Stimulated activated CD8-positive, alpha-beta memory T cell treated with anti-CD3 and anti-CD28 coated beads, Interleukin-2, amount 100 ng/mL, for 48 hours (primary cell): Measurements from ENCODE around the gene PLA2G7.
"Not testable (repeated sequence)": the region's sequence is repeated elsewhere in the genome, so short reads cannot be mapped to it uniquely, and the experiment has no call there.

Experiments used
- DNase-seq, 2 donors: peaks; one replicate each; pipeline ENCODE4 v3.0.0-alpha.2; 2020; ENCODE audit warnings: low read depth in 2 of 2

The PLA2G7 gene

GRCh38 chr6:46734867-46735719 lies at the start of gene PLA2G7:
Gene PLA2G7, minus strand, starts transcription at chr6:46735375. Its CDS starts 12,484 bp downstream, at chr6:46722891.
- no peak for DNase-seq

DNA sequence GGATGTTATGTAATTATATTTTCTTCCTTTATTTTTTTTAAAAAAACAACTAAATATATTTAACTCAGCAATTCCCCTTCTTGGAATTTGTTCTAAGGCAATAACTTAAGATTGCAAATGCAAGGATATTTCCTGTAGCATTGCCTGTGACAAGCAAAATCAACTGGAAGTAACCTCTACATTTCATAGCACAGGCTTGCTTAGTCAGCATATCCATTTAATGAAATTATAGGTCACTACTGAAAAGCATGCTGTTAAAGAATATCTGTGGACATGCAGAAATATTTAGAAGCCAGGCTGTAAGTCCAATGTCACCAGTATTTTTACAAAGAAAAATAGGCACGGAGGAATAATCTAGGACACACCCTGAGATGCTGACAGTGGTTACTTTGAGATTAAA lies 49.4 kb upstream of the PLA2G7 start:
- no peak for DNase-seq

- no peak for DNase-seq
Measured at GRCh38 chr6:46781478-46782378, 46.6 kb upstream of the PLA2G7 start.

GRCh38 chr6:46777476-46778346 lies 42.5 kb upstream of the PLA2G7 start:
- DNase-seq: no peak

GRCh38 chr6:46776070-46776712 lies 41.0 kb upstream of the PLA2G7 start:
- DNase-seq: no peak

GRCh38 chr6:46774736-46775135 lies 39.6 kb upstream of the PLA2G7 start:
- DNase-seq: not testable (repeated sequence)

GRCh38 chr6:46773201-46773855 lies 38.2 kb upstream of the PLA2G7 start:
- DNase-seq: no peak

DNA sequence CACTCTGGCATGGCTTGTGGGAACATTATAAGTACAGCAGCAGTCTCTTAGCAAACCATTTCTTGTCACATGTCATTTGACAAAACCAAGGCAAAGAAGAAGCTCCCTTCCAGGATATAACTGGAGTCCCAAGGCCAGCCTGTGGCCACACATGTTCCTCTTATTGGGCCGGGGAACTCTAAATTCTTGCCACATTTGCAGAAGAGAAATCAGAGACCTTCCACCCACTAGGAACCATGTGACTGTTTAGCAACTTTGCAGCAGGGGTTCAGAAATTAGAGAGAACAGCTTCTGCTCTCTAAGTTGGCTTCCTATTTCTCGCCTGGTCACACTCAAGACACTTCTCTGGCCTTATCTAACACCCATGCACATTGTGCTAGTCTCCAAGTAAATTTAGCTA lies 37.6 kb upstream of the PLA2G7 start:
- no peak for DNase-seq

DNA sequence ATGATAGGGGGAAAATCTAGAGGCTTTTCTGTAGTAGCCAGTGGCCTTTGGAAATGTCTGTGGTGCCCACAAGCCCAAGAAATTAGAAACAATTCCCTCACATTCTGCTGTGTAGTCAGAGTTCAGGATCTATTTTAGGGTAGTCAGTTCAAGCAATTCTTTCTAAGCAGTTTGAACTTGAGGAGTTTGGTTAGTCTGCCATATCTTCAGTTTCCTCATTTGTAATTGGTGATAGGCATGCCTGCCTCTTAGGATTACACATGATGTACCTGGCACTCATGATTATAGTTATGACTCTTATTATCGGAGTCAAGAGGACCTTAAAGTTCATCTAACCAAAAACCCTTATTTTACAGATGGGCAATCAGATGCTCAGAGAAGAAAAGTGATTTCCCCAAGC lies 36.8 kb upstream of the PLA2G7 start:
- DNase-seq: no peak

DNA sequence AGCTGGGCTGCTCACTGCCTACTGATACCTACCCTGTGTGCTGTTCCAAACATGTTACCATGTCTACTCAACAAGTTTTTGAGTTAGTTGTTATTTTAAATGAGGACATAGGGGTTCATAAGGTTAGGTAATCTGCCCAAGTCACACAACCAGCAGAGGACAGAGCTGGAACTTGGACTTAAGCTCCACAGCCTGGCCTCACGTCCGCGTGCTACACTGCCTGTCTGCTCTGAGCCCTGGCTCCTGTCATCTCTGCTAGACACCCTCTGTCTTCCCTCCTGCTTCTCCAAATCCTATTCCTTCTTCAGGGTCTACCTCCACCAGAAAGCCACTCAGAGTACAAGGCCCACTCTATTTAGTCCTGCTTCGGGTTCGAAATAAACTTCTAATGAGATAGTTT lies 29.8 kb upstream of the PLA2G7 start:
- DNase-seq: no peak

DNA sequence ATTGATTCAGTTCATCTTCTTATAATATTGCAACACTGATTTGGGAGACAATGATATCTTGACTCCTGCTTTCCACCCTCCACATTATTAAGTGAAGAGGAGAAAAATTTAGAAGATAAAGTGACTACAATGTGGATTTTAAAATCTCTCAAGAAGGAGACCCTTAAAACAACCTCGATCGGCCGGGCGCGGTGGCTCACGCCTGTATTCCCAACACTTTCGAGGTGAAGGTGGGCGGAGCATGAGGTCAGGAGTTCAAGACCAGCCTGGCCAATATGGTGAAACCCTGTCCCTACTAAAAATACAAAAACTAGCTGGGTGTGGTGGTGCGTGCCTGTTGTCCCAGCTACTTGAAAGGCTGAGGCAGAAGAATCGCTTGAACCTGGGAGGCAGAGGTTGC lies 29.1 kb upstream of the PLA2G7 start:
- DNase-seq: not testable (repeated sequence)

DNA sequence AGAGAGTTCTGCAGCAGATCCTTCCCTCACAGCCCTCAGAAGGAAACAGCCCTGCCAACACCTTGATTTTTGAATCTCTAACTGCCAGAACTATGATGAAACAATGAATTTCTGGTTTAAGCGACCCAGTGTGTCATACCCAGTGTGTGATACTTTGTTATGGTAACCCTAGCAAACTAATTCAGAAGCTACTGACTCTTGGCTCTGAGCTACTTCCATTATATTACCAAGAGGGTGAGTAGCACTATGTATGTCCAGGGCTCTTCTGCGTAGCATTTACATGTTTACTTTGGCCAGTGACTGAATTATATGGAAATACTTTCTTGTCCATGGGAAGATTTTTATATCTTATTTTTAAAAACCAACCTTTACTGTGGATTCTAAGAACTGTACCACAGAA lies 28.3 kb upstream of the PLA2G7 start:
- no peak for DNase-seq

DNA sequence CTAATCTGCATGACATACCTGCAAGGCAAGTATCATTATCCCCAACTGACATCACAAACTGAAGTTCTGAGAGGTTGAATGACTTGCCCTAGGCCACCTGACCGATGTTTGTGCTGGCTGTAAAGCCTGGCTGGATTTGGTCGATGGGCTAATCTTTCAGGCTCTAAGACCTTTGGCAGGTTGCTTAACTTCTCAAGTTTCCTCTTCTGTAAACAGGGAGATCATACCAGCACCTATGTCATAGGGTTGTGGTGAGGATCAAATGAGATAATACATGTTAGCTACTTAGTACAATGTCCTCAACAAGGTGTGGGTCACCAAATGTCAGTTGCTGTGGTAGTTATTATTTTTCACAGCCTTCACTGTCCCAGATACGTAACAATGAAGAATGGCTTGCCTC lies 25.8 kb upstream of the PLA2G7 start:
- DNase-seq: no peak

GRCh38 chr6:46758960-46759753 lies 24.0 kb upstream of the PLA2G7 start:
- DNase-seq: no peak

GRCh38 chr6:46757214-46757596 lies 22.0 kb upstream of the PLA2G7 start:
- DNase-seq: no peak

DNA sequence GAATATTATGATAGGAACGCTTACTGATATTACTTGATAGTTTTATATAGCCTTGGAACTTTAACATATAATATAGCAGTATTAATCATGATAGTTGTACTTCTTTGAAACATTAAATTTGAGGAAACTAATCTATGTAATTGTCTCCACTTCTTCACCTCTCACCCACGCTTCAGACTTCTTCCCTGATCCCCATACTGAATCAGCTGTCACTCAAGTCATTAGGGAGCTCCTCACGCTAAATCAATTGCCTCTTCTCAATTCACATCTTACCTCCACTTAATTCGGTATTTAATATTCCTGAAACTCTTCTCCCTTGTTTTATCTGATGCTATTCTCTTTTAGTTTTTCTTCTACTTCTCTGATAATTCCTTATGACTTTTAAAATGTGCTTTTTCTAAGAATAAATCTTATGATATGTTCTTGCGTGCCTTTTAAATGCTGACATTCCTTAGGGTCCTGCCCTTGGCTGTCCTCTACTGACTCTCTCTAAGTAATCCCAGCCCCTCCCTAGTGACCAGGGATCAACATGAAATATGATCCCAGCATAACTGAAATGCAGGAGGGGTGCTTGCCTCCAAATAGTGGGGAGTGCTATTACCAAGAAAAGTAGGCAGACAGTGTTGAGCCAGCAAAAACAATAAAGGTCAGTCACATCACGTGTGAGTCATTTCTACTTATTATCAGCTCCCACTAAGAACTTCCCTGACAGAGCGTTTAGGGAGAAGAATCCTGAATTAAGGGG lies 21.5 kb upstream of the PLA2G7 start:
- no peak for DNase-seq

- DNase-seq: no peak
Measured at GRCh38 chr6:46755865-46756264, 20.7 kb upstream of the PLA2G7 start.

DNA sequence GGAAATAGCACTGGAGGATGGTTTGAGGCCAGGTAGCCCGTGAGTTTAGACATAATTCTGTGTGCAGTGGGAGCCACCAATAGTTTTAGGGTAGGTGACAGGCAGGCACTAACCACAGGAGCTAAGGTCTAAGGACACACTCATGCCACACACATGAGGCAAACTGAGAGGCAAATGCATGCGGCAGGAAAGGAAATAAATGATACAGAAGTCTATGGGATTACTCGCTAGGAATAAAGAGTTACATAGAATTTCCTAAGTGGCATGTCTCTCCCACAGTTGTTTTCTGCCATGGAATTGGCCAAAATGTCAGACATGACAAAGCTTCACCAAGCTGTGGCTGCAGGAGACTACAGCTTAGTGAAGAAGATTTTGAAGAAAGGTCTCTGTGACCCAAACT lies 16.5 kb upstream of the PLA2G7 start:
- DNase-seq: no peak

DNA sequence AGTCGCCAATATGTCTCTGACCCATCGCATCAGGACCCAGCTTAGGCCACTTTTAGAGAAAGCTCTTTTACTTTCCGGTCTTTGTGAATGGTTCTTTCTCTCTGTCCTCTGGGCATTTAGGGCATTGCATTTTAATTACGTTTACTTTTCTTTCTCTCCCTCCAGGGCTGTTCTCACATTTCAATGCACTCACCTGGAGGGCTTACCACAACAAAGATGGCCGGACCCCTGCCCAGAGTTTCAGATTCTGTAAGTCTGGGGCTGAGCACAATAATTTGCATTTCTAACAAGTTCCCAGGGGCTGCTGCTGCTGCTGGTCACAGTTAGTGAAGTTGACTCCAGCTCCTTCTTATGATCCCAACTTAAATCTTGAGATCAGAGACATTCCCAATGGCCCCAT lies 14.6 kb upstream of the PLA2G7 start:
- DNase-seq: no peak
